ENCODE results near the gene C5AR2. TPM values are rescaled to one million over a fixed set of nuclear protein-coding genes. Genes with fewer than 3 reads are reported as not detected.

The C5AR2 gene
- total RNA-seq, 3 donors from 2014 or later (not counting 1 experiment from before 2014, with no cell fraction given): 4.3 to 15.5 (median 8.3) TPM

GRCh38 chr19:47315125-47315821, 16.7 kb upstream of the C5AR2 start:
- Histone ChIP-seq H3K4me3 (ENCODE audit: low read length) (no peak overlapping the region), H3K36me3 (ENCODE audit: control insufficient read depth, insufficient read depth, low read length) (no peaks in the 10 kb centered on the region), H3K9me3 (ENCODE audit: control insufficient read depth, insufficient read depth, low read length) (no peaks in the 10 kb centered on the region), H3K27me3 (ENCODE audit: control insufficient read depth, insufficient read depth, low read length) (no peaks in the 10 kb centered on the region), H3K4me1 (ENCODE audit: control insufficient read depth, insufficient read depth, low read length) (no peaks in the 10 kb centered on the region), H3K27ac (ENCODE audit: low read length) (no peak overlapping the region)
- DNase-seq (peak in 1 of 2 donors; percentile 25), ATAC-seq (peak; percentile 53 to 86 (median 56))
- Mint-ChIP-seq H3K27ac (peak overlapping the region in 1 of 2 donors; percentile 58), H3K36me3 (no peaks in the 10 kb centered on the region), H3K4me3 (no peak overlapping the region), H3K4me1 (no peaks in the 10 kb centered on the region), H3K9me3 (no peaks in the 10 kb centered on the region), H3K27me3 (ENCODE audit: low read depth in 2 of 2) (peaks cover 11 to 16% of the 10 kb centered on the region in 2 donors)
- intact Hi-C loops (cut with micrococcal nuclease): no loop called here
- no peak for TF ChIP-seq CTCF (IDR thresholded peaks at IDR 0.05)
- whole genome bisulfite sequencing (ENCODE audit: insufficient coverage): 47% methylated on average over 12 of the region's 12 CpGs

GRCh38 chr19:47316513-47316912, 15.5 kb upstream of the C5AR2 start:
- Histone ChIP-seq H3K36me3 (ENCODE audit: control insufficient read depth, insufficient read depth, low read length) (no peaks in the 10 kb centered on the region), H3K27me3 (ENCODE audit: control insufficient read depth, insufficient read depth, low read length) (peaks cover 3% of the 10 kb centered on the region), H3K4me3 (ENCODE audit: low read length) (no peak overlapping the region), H3K4me1 (ENCODE audit: control insufficient read depth, insufficient read depth, low read length) (no peaks in the 10 kb centered on the region), H3K27ac (ENCODE audit: low read length) (no peak overlapping the region), H3K9me3 (ENCODE audit: control insufficient read depth, insufficient read depth, low read length) (no peaks in the 10 kb centered on the region)
- no peak overlapping the region for H3K4me3 Mint-ChIP-seq
- intact Hi-C loops (cut with micrococcal nuclease): no loop called here
- H3K9me3 Mint-ChIP-seq: no peaks in the 10 kb centered on the region
- DNase-seq (no peak), ATAC-seq (no peak)
- peaks cover 0 to 18% of the 10 kb centered on the region in 2 donors for H3K27me3 Mint-ChIP-seq (ENCODE audit: low read depth in 2 of 2)
- H3K4me1 Mint-ChIP-seq: no peaks in the 10 kb centered on the region
- WGBS (ENCODE audit: insufficient coverage): 86% methylated on average over 4 of the region's 4 CpGs
- no peak for TF ChIP-seq CTCF (IDR thresholded peaks at IDR 0.05)
- H3K27ac Mint-ChIP-seq: no peak overlapping the region
- no peaks in the 10 kb centered on the region for H3K36me3 Mint-ChIP-seq

- Mint-ChIP-seq H3K27me3 (ENCODE audit: low read depth in 2 of 2) (peaks cover 0 to 27% of the 10 kb centered on the region in 2 donors), H3K36me3 (no peaks in the 10 kb centered on the region), H3K4me1 (no peaks in the 10 kb centered on the region), H3K4me3 (no peak overlapping the region), H3K27ac (no peak overlapping the region), H3K9me3 (no peaks in the 10 kb centered on the region)
- intact Hi-C loops (cut with micrococcal nuclease): no loop called here
- Histone ChIP-seq H3K27ac (ENCODE audit: low read length) (no peak overlapping the region), H3K4me1 (ENCODE audit: control insufficient read depth, insufficient read depth, low read length) (peaks cover 2% of the 10 kb centered on the region), H3K27me3 (ENCODE audit: control insufficient read depth, insufficient read depth, low read length) (peaks cover 3% of the 10 kb centered on the region), H3K4me3 (ENCODE audit: low read length) (no peak overlapping the region), H3K36me3 (ENCODE audit: control insufficient read depth, insufficient read depth, low read length) (no peaks in the 10 kb centered on the region), H3K9me3 (ENCODE audit: control insufficient read depth, insufficient read depth, low read length) (no peaks in the 10 kb centered on the region)
- WGBS (ENCODE audit: insufficient coverage): 92% methylated on average over 46 of the region's 46 CpGs
- no peak for TF ChIP-seq CTCF (IDR thresholded peaks at IDR 0.05)
- DNase-seq (no peak), ATAC-seq (no peak)
Observed at GRCh38 chr19:47319923-47320871, 11.8 kb upstream of the C5AR2 start.
